HG03571 (cell line): Measurements from ENCODE around the gene TMCC2.

ENCODE experiments used
- ATAC-seq: cut with Tn5 transposase; IDR thresholded peaks from one replicate; pipeline ENCODE4 v1.9.1; 2021; ENCODE audit not compliant: unreplicated experiment

Gene TMCC2

GRCh38 chr1:205239078-205239477 lies 11.3 kb downstream of the TMCC2 start:
- ATAC-seq: no peak

- ATAC-seq: no peak
These were observed 12.4 kb downstream of the TMCC2 start for GRCh38 chr1:205240118-205240517.

- ATAC-seq: no peak
These were observed 12.8 kb downstream of the TMCC2 start for GRCh38 chr1:205240569-205240968.

GRCh38 chr1:205241366-205242030 lies 13.8 kb downstream of the TMCC2 start:
- ATAC-seq: no peak

- no peak for ATAC-seq
These were observed 15.8 kb downstream of the TMCC2 start for GRCh38 chr1:205243350-205244191.

GRCh38 chr1:205244384-205244783 lies 16.6 kb downstream of the TMCC2 start:
- no peak for ATAC-seq

- no peak for ATAC-seq
These were observed 17.4 kb downstream of the TMCC2 start for GRCh38 chr1:205245096-205245495.

- ATAC-seq: no peak
These were observed 18.8 kb downstream of the TMCC2 start for GRCh38 chr1:205246351-205247119.

GRCh38 chr1:205247130-205247921 lies 19.6 kb downstream of the TMCC2 start:
- no peak for ATAC-seq

- ATAC-seq: no peak
These were observed 21.3 kb downstream of the TMCC2 start for GRCh38 chr1:205248793-205249601.

- no peak for ATAC-seq
These were observed 21.9 kb downstream of the TMCC2 start for GRCh38 chr1:205249651-205250050.

- ATAC-seq: no peak
These were observed 23.0 kb downstream of the TMCC2 start for GRCh38 chr1:205250699-205251098.

- no peak for ATAC-seq
These were observed 23.8 kb downstream of the TMCC2 start for GRCh38 chr1:205251576-205251975.

GRCh38 chr1:205255941-205256780 lies 28.4 kb downstream of the TMCC2 start:
- no peak for ATAC-seq

GRCh38 chr1:205256951-205257625 lies 29.3 kb downstream of the TMCC2 start:
- no peak for ATAC-seq

GRCh38 chr1:205257735-205258134 lies 30.0 kb downstream of the TMCC2 start:
- ATAC-seq: no peak

- ATAC-seq: no peak
These were observed 30.5 kb downstream of the TMCC2 start for GRCh38 chr1:205258261-205258691.

- no peak for ATAC-seq
These were observed 31.0 kb downstream of the TMCC2 start for GRCh38 chr1:205258719-205259118.
